Dedifferentiated amniotic fluid mesenchymal stem cell (primary cell): ENCODE data around the gene ADAM23.

Experiments used
- DNase-seq: peaks from one replicate; pipeline ENCODE4 v3.0.0-alpha.2; 2016; ENCODE audit errors: extremely low spot score

The ADAM23 gene

DNA sequence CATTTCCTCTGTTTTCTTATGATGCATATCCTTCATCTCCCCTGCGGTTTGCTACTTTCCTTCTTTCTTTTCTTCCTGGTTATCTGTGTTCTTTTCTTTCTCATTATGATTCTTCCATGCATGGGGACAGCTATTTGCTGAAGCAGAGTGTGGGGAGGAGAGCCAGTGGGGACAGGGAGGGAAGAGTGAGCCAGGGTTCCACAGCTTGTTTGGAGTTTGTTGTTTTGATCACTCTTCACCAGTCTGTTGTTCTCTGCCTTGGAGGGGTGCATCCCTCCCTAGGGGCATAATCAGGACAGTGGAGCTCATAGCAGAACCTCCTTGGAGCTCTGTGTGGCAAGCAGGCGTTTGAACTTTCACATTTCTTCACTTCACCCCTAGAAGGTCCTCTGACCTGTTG lies 68.0 kb downstream of the ADAM23 start:
- DNase-seq = no peak

GRCh38 chr2:206512999-206513398 lies 69.7 kb downstream of the ADAM23 start:
- DNase-seq = no peak

DNA sequence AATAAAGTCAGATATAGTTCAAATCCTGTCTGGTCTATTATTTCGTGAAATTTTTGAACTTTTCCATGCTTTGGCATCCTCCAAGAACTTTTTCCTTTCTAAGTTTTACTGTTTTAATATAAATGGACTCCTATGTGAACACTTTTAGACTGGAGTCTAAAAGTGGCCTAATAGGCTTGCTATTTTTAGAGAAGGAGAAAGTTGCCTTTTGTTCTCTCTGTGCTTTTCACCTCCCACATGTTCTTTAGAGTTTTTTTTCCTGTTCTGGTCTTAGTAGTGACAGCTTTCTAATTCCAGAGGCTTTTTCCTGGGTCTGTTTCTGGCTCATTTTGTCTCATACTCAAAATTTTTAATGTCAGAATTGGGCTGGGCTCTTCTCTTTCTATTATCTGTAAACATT lies 72.2 kb downstream of the ADAM23 start:
- no peak for DNase-seq

- DNase-seq = no peak
Observed at GRCh38 chr2:206518997-206519396, 75.7 kb downstream of the ADAM23 start.

- no peak for DNase-seq
Observed at GRCh38 chr2:206520450-206520849, 77.1 kb downstream of the ADAM23 start.

DNA sequence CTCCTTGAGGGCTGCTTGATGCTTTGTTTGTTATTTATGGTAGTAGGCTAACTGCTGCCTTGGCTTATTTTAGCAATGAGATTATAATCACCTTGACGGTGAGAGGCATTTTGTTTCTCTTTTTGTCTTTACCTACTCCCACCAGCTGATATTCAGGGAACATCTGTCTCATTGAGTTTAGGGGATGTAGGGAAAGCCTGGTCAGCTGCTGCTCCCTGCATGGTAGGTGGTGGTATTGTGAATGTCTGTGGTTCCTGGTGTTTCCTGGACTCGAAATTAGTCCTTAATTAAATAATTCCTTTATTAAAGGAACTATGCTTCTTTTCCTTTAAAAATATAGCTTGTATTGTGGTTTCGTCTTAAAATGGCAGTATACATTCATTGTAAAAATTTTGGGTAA lies 77.8 kb downstream of the ADAM23 start:
- no peak for DNase-seq

DNA sequence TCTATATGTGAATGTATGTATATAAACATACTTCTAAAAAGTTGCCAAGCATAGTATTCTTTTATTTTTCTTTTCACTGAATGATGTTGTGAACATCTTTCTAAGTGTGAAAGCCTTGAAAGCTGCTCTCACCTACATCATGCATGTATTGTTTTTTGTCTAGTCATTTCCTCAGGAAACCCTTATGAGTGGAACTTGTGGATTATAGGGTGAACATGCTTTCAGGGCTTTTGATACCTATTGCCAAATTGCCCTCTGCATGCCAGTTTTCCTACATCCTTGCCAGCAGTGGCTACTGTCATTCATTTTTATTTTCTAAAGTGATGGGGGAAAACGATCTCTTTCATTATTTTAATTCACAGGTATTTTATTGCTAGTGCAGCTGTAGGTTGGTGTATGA lies 78.3 kb downstream of the ADAM23 start:
- no peak for DNase-seq

DNA sequence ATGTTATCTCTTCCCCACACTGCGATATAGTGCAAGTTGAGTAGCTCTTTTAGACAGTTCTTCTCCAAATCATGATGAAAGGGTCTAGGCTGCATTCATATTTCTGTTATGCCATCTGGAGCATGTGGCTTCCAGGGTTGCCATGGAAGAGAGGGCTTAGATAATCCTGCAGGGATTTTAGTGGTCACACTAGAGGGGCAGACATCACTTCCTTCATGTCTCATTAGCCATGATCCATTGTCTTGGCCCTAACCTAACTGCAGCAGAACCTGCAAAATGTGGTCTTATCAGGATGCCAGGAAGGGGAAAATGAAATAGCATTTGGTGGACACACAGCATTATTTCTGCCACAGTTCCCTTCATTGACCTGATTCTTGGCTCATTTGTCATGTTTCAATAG lies 83.1 kb downstream of the ADAM23 start:
- no peak for DNase-seq

GRCh38 chr2:206527153-206527552 lies 83.8 kb downstream of the ADAM23 start:
- no peak for DNase-seq

GRCh38 chr2:206530727-206531126 lies 87.4 kb downstream of the ADAM23 start:
- DNase-seq = no peak

GRCh38 chr2:206531996-206532543 lies 88.7 kb downstream of the ADAM23 start:
- peak; percentile 49 for DNase-seq

DNA sequence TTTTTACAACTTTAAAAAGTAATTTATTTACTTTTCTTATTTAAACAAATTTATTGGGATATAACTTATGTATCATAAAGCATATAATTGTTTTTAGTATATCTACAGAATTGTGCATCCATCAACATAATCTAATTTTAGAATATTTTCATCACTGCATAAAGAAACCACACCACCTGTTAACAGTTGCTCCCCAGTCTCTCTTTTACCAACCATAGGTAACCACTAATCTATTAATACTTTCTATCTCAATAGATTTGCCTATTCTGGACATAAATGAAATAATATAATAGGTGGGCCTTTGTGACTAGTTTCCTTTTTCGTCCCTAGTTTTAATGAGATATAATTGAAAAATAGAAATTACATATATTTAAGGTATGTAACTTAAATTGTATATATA lies 90.6 kb downstream of the ADAM23 start:
- DNase-seq = no peak

- no peak for DNase-seq
Observed at GRCh38 chr2:206535260-206535986, 92.1 kb downstream of the ADAM23 start.

GRCh38 chr2:206540757-206541156 lies 97.4 kb downstream of the ADAM23 start:
- DNase-seq = no peak

- no peak for DNase-seq
Observed at GRCh38 chr2:206543073-206543472, 99.7 kb downstream of the ADAM23 start.

- no peak for DNase-seq
Observed at GRCh38 chr2:206548383-206548782, 105.1 kb downstream of the ADAM23 start.

GRCh38 chr2:206555721-206556120 lies 112.4 kb downstream of the ADAM23 start:
- DNase-seq = peak; percentile 45

- DNase-seq = no peak
Observed at GRCh38 chr2:206556357-206556949, 113.1 kb downstream of the ADAM23 start.

GRCh38 chr2:206557321-206557720 lies 114.0 kb downstream of the ADAM23 start:
- DNase-seq = no peak

GRCh38 chr2:206558492-206558891 lies 115.2 kb downstream of the ADAM23 start:
- DNase-seq = peak; percentile 57

- DNase-seq = no peak
Observed at GRCh38 chr2:206561962-206562361, 118.6 kb downstream of the ADAM23 start.

- DNase-seq = no peak
Observed at GRCh38 chr2:206562375-206562774, 119.0 kb downstream of the ADAM23 start.

DNA sequence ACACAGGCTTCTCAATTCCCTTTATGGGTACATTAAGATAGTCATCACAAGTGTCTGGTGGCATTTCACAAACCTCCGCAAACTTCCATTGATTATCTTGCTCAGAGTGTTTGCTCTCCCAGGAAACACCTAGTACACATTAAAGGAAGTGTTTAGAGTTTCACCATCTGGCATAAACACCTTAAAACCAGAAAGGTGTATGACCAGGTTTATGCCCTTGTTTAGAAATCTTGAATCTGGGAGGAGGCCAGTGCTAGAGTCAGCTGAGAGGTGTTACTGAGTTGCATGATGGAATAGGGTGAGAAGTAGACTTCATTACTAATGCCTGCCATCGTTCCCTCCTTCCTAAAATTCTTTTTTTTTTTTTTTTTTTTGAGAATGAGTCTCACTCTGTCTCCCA lies 120.0 kb downstream of the ADAM23 start:
- no peak for DNase-seq
